CD4-positive, alpha-beta T cell treated with Interleukin-17A for 1 hour (primary cell): Measurements from ENCODE around the gene KIN.
A peak's percentile ranks its signal among the peaks of the same experiment; 100 is the strongest.
"Not testable (repeated sequence)": the region's sequence is repeated elsewhere in the genome, so short reads cannot be mapped to it uniquely, and the experiment has no call there.

Experiments used
- DNase-seq: peaks from one replicate; pipeline ENCODE4 v3.0.0-alpha.2; 2020

KIN gene

GRCh38 chr10:7794251-7795026, 6.6 kb upstream of the KIN start:
- no peak for DNase-seq

DNA sequence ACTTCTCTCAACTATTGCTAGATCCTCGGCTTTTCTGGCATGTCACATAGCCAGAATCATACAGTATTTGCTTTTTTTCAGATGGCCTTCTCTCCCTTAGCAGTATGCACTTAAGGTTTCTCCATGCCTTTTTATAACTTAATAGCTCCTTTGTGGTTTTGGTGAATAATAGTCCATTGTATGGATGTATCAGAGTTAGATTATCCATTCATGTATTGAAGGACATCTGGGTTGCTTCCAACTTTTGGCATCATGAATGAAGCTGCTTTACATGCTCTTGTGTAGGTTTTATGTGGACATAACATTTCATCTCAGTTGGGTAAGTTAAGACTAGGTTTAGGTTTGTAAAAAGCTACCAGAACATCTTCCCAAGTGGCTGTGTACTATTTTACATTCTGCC, 4.7 kb upstream of the KIN start:
- no peak for DNase-seq

DNA sequence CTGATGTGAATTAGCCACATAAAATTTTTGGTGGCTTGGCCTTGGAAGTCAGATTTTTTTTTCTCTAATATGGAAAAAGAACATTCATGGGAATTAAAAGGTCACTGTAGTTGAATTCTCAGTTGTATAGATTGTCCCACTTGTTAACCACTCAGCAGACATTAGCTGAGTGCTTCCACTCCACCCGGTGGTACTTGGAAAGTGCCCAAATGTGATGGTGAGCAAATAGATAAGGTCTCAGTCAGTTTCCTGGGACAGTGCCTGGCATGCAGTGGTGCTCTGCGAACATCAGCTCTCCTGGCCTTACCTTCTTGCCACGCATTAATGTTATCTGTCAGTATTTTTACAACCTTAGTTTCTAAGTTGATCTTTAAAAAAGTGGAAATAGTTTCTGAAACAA, 1.6 kb upstream of the KIN start:
- no peak for DNase-seq

DNA sequence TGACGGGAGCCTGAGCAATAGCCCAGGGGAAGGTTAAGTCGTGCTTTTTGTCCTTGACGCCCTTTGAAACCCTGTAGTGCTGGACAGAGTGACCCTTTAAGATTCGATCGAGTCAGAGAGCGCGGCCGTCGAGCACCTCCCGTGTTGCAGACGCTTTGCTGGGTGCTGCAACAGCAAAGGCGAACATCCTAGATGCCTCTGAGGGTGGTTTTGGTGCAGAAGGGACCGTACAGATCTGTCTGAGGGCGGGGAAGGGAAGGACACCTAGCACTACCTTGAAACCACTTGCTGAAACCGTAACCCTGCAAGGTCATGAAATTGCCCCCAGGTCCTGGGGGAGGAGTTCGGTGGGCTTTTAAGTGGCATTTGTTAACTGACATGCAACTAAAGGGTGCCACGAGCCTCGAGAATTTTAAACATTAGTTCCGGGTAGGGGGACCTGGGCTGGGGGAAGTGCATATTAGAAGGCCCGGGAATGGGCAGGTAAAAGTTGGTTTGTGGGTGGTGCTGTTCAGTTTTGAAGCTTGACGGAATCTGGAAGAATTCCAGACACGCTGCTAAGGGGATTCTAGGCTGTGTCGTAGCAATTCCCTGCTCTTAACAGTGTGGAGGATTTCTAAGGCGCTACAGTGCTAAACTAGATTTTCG, 970 bp upstream of the KIN start:
- DNase-seq = no peak

- DNase-seq = peak; percentile 3
Measured at GRCh38 chr10:7787150-7787856, 490 bp downstream of the KIN start.

DNA sequence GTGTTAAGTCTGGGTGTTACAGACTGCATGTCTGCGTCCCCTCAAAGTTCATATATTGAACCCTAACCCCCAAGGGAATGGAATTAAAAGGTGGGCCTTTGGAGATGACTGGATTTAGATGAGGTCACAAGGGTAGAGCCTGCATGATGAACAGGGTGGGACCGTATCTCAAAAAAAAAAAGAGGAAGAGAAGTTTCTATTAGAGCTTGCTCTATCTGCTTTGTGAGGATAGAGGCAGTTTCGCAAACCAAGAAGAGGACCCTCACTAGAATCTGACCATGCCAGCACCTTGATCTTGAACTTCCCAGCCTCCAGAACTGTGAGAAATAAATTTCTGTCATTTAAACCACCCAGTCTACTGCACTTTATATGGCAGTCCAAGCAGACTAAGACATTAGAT, 1.4 kb downstream of the KIN start:
- no peak for DNase-seq

GRCh38 chr10:7782194-7782593, 5.6 kb downstream of the KIN start:
- not testable (repeated sequence) for DNase-seq

GRCh38 chr10:7776777-7777176, 11.0 kb downstream of the KIN start:
- DNase-seq = no peak

GRCh38 chr10:7773845-7774801, 13.7 kb downstream of the KIN start:
- DNase-seq = no peak

DNA sequence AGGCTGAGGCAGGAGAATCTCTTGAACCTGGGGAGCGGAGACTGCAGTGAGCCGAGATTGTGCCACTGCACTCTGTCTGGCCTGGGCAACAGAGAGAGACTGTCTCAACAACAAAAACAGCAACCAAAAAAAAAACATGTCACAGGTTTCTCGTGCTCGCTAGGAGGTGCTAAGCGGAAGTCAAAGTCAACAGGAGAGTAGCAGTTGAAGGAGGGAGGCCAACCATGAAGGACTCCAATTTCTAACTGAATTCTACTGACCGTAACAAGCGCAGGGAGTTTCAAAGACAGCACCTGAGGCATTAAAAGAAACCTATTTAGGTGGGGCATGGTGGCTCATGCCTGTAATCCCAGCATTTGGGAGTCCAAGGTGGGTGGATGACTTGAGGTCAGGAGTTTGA, 19.4 kb downstream of the KIN start:
- DNase-seq = no peak

DNA sequence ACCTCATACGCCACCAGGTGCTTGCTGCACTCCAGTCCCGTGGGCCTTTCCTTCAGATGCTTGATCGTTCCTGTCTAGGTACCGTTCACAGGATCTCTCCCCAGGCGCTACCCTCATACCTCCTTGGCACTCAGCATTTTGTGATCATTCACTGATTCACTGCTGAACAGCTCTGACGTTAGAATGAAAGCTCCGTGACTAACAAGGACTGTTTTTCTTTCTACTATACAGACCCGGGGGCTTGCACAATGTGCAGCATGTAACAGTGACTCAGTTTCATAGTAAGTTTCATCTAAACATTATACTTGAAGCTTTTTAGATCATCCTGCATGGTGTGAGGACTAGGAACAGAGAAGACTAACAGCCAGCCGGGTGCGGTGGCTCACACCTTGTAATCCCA, 20.6 kb downstream of the KIN start:
- DNase-seq = no peak

- DNase-seq = no peak
Measured at GRCh38 chr10:7766241-7766640, 21.6 kb downstream of the KIN start.

DNA sequence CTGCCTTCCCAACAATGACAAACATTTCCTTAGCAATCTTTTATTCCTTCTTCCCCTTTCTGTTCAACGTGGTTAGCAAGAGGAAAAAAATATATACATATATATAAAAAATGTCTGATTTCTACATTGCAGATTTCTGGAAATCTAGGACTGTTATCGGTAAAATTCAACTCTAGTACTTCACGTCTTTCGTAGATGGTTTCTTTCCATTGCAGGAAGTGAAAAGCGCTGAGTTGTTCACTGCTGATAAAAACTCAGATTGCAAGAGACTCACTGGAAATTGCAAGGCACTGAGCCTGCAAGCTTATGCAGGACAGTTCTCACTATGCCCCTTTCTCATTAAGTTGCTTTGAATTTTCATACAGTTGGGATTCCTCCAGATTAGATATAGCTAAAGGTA, 23.9 kb downstream of the KIN start:
- no peak for DNase-seq

GRCh38 chr10:7756360-7756992, 31.3 kb downstream of the KIN start:
- DNase-seq = peak; percentile 17

DNA sequence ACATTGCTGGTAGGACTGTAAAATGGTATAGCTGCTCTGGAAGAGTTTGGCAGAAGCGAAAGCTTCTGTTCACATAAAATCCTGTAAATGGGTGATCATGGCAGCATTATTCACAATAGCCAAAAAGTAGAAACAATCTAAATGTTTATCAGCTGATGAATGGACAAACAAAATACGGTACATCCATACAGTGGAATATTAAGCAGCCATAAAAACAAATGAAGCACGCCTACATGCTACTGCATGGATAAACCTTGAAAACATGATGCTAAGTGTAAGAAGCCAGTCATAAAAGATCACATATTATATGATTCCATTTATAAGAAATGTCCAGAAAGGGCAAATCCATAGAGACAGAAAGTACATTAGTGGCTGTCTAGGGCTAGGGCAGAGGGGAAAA, 32.7 kb downstream of the KIN start:
- no peak for DNase-seq

DNA sequence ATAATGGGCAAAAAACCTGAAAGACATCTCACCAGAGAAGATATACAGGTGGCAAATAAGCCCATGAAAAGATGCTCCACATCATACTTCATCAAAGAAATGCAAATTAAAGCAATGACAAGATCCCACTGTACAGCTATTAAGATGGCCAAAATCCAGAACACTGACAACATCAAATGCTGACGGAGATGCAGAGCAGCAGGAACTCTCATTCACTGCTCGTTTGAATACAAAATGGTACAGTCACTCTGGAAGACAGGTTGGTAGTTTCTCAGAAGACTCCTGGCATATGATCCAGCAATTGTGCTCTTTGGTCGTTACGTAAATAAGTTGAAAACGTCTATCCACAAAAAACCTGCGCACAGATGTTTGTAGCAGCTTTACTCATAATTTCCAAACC, 35.5 kb downstream of the KIN start:
- no peak for DNase-seq

GRCh38 chr10:7750222-7750621, 37.6 kb downstream of the KIN start:
- no peak for DNase-seq

- not testable (repeated sequence) for DNase-seq
Measured at GRCh38 chr10:7748637-7749036, 39.2 kb downstream of the KIN start.

DNA sequence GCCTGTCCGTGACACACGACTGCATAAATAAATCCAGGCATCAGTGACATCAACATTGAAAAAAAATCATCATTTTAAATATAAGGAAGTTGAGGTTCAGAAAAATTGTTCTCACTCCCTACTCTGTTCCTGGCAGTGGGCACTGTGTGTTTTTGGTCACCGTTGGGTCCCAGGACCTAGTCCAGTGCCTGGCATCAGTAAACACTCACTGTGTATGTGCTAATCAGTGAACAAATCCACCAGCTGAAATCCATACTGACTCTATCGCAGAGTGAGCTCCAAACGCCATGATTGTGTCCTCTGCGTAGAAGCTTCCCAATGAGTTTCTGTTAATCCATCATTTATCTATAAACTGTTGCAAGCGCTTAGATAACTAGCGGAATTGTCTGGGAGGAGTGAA, 43.5 kb downstream of the KIN start:
- no peak for DNase-seq

DNA sequence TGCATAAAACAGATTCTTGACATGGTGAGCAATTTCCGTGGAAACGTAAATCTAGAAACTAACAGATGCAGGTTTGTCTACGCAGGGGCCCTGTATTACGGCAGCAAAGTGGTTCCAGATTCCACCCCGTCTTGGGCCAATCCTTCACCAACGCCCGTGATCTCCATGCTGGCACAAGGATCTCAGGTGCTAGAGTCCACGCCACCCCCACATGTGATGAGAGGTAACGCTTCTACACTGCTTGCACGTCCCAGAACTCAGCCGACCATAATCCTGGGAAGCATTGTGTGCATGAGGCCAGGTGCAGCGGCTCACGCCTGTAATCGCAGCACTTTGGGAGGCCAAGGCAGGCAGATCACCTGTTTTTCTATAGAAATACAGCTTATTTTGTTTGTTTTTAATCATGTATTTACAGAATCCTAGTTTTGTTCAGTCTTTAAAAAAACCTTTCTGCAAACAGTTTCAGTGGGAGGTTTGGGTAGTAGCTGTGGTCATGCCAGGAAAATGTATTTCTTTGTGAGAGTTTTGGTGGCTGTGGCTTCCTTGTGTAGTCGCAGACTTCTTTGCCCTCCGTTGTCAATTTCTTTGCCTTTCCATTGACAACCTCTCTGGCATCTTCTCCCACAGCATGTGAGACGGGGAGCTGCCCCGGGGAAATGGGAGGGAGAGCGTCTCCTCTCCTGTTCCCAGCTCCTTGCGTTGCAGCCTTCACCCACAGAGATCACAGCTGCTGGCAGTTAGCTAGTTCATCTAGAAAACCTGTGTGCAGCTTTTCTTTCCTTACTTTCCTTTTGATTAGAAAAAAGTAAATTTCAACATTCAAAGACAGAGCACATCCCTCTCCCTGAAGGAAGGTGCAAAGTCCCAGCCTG, 49.0 kb downstream of the KIN start:
- no peak for DNase-seq

- DNase-seq = no peak
Measured at GRCh38 chr10:7734821-7735220, 53.0 kb downstream of the KIN start.
